ENCODE measurements around the gene YOD1.
A peak's percentile ranks its signal among the peaks of the same experiment; 100 is the strongest.

The YOD1 gene

GRCh38 chr1:207004931-207005830, 45.8 kb downstream of the YOD1 start:
- DNase-seq: peak; percentile 36

- no peak for DNase-seq
Observed at GRCh38 chr1:207003210-207003609, 47.8 kb downstream of the YOD1 start.

GRCh38 chr1:207002724-207003146, 48.3 kb downstream of the YOD1 start:
- DNase-seq: no peak

GRCh38 chr1:207001492-207002245, 49.3 kb downstream of the YOD1 start:
- DNase-seq: no peak

- DNase-seq: no peak
Observed at GRCh38 chr1:207000651-207001291, 50.2 kb downstream of the YOD1 start.

- no peak for DNase-seq
Observed at GRCh38 chr1:206998816-206999215, 52.2 kb downstream of the YOD1 start.
